ENCODE measurements around the gene PARD3B. TPM values are rescaled to one million over a fixed set of nuclear protein-coding genes. Genes with fewer than 3 reads are reported as not detected.

The PARD3B gene
- total and polyA plus RNA-seq, 2 experiments from 2014 or later = 3.5 to 4.4 TPM

DNA sequence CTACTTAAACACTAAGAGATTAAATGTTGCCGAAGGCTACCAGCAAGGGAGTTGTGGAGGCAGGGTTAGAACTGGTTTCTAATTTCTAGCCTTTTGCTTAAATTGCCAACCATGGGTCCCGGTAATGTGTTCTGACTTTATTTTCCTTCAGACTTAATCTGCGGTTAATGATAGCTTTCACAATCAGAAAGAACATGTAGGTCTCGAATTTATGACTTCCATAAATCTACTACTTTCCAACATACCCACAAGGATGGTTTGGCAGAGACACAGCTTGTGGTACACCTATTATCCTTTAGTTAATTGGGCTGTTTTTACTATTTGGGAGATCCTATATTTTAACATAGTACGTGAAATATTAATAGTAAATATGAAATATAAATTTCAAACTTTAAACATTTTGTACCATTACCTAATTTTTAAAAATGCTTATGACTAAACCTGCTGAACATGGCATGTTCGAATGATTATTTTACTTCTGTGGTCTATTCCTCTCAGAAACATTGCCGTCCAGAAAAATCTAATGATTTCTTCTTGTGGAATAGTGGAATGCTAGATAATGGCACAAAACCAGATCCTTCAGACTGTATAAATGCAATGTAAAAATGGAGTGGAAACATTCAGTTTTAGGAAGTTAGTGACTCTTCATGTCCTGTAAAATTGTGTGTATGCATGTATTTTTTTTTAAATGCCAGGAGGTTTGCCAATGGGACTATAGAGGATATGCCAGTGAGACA, 41.3 kb downstream of the PARD3B start:
- H3K4me3 Mint-ChIP-seq = no peak overlapping the region

More for the DNA sequence above, 41.3 kb downstream of the PARD3B start:
- Histone ChIP-seq H4K20me1 (replicated peaks; ENCODE audit: insufficient read depth) (no peaks in the 10 kb centered on the region), H3K4me2 (no peak overlapping the region), H3K9me2 (ENCODE audit: insufficient read depth) (0 out of 2 replicates have a peak, but pooled peaks cover 4% of the 10 kb centered on the region), H3K27me3 (ENCODE audit: insufficient read depth) (no peaks in the 10 kb centered on the region), H3K27ac (ENCODE audit: low read depth) (no peak overlapping the region), H3K4me3 (no peak overlapping the region), H2AFZ (no peak overlapping the region), H3K4me1 (ENCODE audit: insufficient read depth) (no peaks in the 10 kb centered on the region), H3K36me3 (ENCODE audit: insufficient read depth) (no peaks in the 10 kb centered on the region), H3F3A (replicated peaks; ENCODE audit: low read depth) (no peaks in the 10 kb centered on the region), H3K79me2 (replicated peaks; ENCODE audit: insufficient read depth) (no peaks in the 10 kb centered on the region)
- no peaks in the 10 kb centered on the region for H3K4me1 Mint-ChIP-seq
- ATAC-seq = no peak
- DNase-seq (ENCODE audit: low spot score) = no peak
- H3K27me3 Mint-ChIP-seq (ENCODE audit: insufficient read depth, low read depth, poor library complexity) = no peaks in the 10 kb centered on the region
- no peak overlapping the region for H3K27ac Mint-ChIP-seq
- TF ChIP-seq, protein P1, sequence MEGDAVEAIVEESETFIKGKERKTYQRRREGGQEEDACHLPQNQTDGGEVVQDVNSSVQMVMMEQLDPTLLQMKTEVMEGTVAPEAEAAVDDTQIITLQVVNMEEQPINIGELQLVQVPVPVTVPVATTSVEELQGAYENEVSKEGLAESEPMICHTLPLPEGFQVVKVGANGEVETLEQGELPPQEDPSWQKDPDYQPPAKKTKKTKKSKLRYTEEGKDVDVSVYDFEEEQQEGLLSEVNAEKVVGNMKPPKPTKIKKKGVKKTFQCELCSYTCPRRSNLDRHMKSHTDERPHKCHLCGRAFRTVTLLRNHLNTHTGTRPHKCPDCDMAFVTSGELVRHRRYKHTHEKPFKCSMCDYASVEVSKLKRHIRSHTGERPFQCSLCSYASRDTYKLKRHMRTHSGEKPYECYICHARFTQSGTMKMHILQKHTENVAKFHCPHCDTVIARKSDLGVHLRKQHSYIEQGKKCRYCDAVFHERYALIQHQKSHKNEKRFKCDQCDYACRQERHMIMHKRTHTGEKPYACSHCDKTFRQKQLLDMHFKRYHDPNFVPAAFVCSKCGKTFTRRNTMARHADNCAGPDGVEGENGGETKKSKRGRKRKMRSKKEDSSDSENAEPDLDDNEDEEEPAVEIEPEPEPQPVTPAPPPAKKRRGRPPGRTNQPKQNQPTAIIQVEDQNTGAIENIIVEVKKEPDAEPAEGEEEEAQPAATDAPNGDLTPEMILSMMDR (conservative IDR thresholded peaks at IDR 0.05; ENCODE audit: low read depth in 2 of 2) = no peak
- TF ChIP-seq CREB1 (CRISPR knock-in tag; IDR thresholded peaks at IDR 0.05; ENCODE audit: low read depth) = no peak
- TF ChIP-seq JUNB (IDR thresholded peaks at IDR 0.05; ENCODE audit: unreplicated experiment) = no peak
- TF ChIP-seq, protein P2, sequence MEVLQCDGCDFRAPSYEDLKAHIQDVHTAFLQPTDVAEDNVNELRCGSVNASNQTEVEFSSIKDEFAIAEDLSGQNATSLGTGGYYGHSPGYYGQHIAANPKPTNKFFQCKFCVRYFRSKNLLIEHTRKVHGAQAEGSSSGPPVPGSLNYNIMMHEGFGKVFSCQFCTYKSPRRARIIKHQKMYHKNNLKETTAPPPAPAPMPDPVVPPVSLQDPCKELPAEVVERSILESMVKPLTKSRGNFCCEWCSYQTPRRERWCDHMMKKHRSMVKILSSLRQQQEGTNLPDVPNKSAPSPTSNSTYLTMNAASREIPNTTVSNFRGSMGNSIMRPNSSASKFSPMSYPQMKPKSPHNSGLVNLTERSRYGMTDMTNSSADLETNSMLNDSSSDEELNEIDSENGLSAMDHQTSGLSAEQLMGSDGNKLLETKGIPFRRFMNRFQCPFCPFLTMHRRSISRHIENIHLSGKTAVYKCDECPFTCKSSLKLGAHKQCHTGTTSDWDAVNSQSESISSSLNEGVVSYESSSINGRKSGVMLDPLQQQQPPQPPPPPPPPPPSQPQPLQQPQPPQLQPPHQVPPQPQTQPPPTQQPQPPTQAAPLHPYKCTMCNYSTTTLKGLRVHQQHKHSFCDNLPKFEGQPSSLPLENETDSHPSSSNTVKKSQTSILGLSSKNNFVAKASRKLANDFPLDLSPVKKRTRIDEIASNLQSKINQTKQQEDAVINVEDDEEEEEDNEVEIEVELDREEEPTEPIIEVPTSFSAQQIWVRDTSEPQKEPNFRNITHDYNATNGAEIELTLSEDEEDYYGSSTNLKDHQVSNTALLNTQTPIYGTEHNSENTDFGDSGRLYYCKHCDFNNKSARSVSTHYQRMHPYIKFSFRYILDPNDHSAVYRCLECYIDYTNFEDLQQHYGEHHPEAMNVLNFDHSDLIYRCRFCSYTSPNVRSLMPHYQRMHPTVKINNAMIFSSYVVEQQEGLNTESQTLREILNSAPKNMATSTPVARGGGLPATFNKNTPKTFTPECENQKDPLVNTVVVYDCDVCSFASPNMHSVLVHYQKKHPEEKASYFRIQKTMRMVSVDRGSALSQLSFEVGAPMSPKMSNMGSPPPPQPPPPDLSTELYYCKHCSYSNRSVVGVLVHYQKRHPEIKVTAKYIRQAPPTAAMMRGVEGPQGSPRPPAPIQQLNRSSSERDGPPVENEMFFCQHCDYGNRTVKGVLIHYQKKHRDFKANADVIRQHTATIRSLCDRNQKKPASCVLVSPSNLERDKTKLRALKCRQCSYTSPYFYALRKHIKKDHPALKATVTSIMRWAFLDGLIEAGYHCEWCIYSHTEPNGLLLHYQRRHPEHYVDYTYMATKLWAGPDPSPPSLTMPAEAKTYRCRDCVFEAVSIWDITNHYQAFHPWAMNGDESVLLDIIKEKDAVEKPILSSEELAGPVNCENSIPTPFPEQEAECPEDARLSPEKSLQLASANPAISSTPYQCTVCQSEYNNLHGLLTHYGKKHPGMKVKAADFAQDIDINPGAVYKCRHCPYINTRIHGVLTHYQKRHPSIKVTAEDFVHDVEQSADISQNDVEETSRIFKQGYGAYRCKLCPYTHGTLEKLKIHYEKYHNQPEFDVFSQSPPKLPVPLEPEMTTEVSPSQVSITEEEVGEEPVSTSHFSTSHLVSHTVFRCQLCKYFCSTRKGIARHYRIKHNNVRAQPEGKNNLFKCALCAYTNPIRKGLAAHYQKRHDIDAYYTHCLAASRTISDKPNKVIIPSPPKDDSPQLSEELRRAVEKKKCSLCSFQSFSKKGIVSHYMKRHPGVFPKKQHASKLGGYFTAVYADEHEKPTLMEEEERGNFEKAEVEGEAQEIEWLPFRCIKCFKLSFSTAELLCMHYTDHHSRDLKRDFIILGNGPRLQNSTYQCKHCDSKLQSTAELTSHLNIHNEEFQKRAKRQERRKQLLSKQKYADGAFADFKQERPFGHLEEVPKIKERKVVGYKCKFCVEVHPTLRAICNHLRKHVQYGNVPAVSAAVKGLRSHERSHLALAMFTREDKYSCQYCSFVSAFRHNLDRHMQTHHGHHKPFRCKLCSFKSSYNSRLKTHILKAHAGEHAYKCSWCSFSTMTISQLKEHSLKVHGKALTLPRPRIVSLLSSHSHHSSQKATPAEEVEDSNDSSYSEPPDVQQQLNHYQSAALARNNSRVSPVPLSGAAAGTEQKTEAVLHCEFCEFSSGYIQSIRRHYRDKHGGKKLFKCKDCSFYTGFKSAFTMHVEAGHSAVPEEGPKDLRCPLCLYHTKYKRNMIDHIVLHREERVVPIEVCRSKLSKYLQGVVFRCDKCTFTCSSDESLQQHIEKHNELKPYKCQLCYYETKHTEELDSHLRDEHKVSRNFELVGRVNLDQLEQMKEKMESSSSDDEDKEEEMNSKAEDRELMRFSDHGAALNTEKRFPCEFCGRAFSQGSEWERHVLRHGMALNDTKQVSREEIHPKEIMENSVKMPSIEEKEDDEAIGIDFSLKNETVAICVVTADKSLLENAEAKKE (CRISPR knock-in tag; IDR thresholded peaks at IDR 0.05) = no peak
- no peak for TF ChIP-seq ZNF331 (CRISPR knock-in tag; IDR thresholded peaks at IDR 0.05; ENCODE audit: low read depth)
- no peak for TF ChIP-seq ZNF114 (CRISPR knock-in tag; IDR thresholded peaks at IDR 0.05)
- no peak for TF ChIP-seq POLR2AphosphoS5 (IDR thresholded peaks at IDR 0.05; ENCODE audit: low read depth)
- TF ChIP-seq NANOG (IDR thresholded peaks at IDR 0.05; ENCODE audit: borderline replicate concordance) = no peak
- no peak for TF ChIP-seq EZH2phosphoT487 (IDR thresholded peaks at IDR 0.05; ENCODE audit: unreplicated experiment)
- TF ChIP-seq, protein P3, sequence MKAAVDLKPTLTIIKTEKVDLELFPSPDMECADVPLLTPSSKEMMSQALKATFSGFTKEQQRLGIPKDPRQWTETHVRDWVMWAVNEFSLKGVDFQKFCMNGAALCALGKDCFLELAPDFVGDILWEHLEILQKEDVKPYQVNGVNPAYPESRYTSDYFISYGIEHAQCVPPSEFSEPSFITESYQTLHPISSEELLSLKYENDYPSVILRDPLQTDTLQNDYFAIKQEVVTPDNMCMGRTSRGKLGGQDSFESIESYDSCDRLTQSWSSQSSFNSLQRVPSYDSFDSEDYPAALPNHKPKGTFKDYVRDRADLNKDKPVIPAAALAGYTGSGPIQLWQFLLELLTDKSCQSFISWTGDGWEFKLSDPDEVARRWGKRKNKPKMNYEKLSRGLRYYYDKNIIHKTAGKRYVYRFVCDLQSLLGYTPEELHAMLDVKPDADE (IDR thresholded peaks at IDR 0.05) = no peak
- TF ChIP-seq EZH2 (IDR thresholded peaks at IDR 0.05; ENCODE audit: low read depth, unreplicated experiment) = no peak
- TF ChIP-seq STAT1 (IDR thresholded peaks at IDR 0.05; ENCODE audit: unreplicated experiment) = no peak
- TF ChIP-seq, protein P4, sequence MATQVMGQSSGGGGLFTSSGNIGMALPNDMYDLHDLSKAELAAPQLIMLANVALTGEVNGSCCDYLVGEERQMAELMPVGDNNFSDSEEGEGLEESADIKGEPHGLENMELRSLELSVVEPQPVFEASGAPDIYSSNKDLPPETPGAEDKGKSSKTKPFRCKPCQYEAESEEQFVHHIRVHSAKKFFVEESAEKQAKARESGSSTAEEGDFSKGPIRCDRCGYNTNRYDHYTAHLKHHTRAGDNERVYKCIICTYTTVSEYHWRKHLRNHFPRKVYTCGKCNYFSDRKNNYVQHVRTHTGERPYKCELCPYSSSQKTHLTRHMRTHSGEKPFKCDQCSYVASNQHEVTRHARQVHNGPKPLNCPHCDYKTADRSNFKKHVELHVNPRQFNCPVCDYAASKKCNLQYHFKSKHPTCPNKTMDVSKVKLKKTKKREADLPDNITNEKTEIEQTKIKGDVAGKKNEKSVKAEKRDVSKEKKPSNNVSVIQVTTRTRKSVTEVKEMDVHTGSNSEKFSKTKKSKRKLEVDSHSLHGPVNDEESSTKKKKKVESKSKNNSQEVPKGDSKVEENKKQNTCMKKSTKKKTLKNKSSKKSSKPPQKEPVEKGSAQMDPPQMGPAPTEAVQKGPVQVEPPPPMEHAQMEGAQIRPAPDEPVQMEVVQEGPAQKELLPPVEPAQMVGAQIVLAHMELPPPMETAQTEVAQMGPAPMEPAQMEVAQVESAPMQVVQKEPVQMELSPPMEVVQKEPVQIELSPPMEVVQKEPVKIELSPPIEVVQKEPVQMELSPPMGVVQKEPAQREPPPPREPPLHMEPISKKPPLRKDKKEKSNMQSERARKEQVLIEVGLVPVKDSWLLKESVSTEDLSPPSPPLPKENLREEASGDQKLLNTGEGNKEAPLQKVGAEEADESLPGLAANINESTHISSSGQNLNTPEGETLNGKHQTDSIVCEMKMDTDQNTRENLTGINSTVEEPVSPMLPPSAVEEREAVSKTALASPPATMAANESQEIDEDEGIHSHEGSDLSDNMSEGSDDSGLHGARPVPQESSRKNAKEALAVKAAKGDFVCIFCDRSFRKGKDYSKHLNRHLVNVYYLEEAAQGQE (IDR thresholded peaks at IDR 0.05; ENCODE audit: unreplicated experiment) = no peak
- peaks cover 3% of the 10 kb centered on the region; the same call in 2 of the 3 replicates for H3K9me3 Mint-ChIP-seq
- H3K36me3 Mint-ChIP-seq (ENCODE audit: low read depth) = no peaks in the 10 kb centered on the region
